Stimulated activated CD8-positive, alpha-beta memory T cell treated with anti-CD3 and anti-CD28 coated beads, Interleukin-12 subunit alpha, Interleukin-12 subunit beta, amount 100 ng/mL, for 24 hours (primary cell): ENCODE measurements around the gene GPR4.

ENCODE experiments used
- DNase-seq: peaks from one replicate; pipeline ENCODE4 v3.0.0-alpha.2; 2020; ENCODE audit errors: extremely low read depth

GPR4 gene

GRCh38 chr19:45589768-45590167, 12.2 kb downstream of the GPR4 start:
- no peak for DNase-seq

GRCh38 chr19:45587873-45588272, 14.1 kb downstream of the GPR4 start:
- DNase-seq = no peak

- no peak for DNase-seq
These were observed 16.8 kb downstream of the GPR4 start for GRCh38 chr19:45585158-45585577.

- DNase-seq = peak; percentile 100
These were observed 17.5 kb downstream of the GPR4 start, which contains the start of gene OPA3 for GRCh38 chr19:45584332-45585157. TSS of gene OPA3 (minus strand) at chr19:45584802. CDS start at chr19:45584764, 38 bp downstream.

GRCh38 chr19:45581576-45581975, 20.4 kb downstream of the GPR4 start:
- DNase-seq = no peak

- DNase-seq = no peak
These were observed 23.2 kb downstream of the GPR4 start for GRCh38 chr19:45578861-45579260.

GRCh38 chr19:45577111-45577905, 24.7 kb downstream of the GPR4 start:
- no peak for DNase-seq

- no peak for DNase-seq
These were observed 25.3 kb downstream of the GPR4 start for GRCh38 chr19:45576682-45577081.

- DNase-seq = no peak
These were observed 26.8 kb downstream of the GPR4 start for GRCh38 chr19:45575216-45575615.

GRCh38 chr19:45574526-45574925, 27.5 kb downstream of the GPR4 start:
- no peak for DNase-seq

- DNase-seq = no peak
These were observed 30.4 kb downstream of the GPR4 start for GRCh38 chr19:45571457-45572220.

GRCh38 chr19:45569619-45570421, 32.2 kb downstream of the GPR4 start:
- DNase-seq = peak; percentile 19

- no peak for DNase-seq
These were observed 33.3 kb downstream of the GPR4 start for GRCh38 chr19:45568732-45569131.

- DNase-seq = no peak
These were observed 34.4 kb downstream of the GPR4 start for GRCh38 chr19:45567609-45568008.

GRCh38 chr19:45564131-45564780, 37.8 kb downstream of the GPR4 start:
- no peak for DNase-seq

- DNase-seq = no peak
These were observed 41.3 kb downstream of the GPR4 start for GRCh38 chr19:45560686-45561085.

- no peak for DNase-seq
These were observed 42.0 kb downstream of the GPR4 start for GRCh38 chr19:45560038-45560437.

GRCh38 chr19:45558399-45558878, 43.6 kb downstream of the GPR4 start:
- peak; percentile 20 for DNase-seq

GRCh38 chr19:45556835-45557234, 45.2 kb downstream of the GPR4 start:
- DNase-seq = no peak

GRCh38 chr19:45554481-45554880, 47.5 kb downstream of the GPR4 start:
- no peak for DNase-seq

- no peak for DNase-seq
These were observed 48.5 kb downstream of the GPR4 start for GRCh38 chr19:45553464-45553863.
